ENCODE data around the gene CXCL5. TPM values are rescaled to one million over a fixed set of nuclear protein-coding genes. Genes with fewer than 3 reads are reported as not detected.

CXCL5 gene
- total RNA-seq, 4 donors from 2014 or later = 0.64 TPM; not detected in 3

GRCh38 chr4:74032064-74032463 lies 33.6 kb upstream of the CXCL5 start:
- H3K4me1 ChIP-seq = peaks cover 0 to 40% (median 11%) of the 10 kb centered on the region in 4 donors
- no peaks in the 10 kb centered on the region for H3K27me3 ChIP-seq
- no peaks in the 10 kb centered on the region for H3K36me3 ChIP-seq
- TF ChIP-seq EP300 (IDR thresholded peaks at IDR 0.05; ENCODE audit: low read depth) = no peak
- TF ChIP-seq CTCF (IDR thresholded peaks at IDR 0.05) = no peak
- no peak for TF ChIP-seq POLR2AphosphoS5 (IDR thresholded peaks at IDR 0.05)
- TF ChIP-seq POLR2A (IDR thresholded peaks at IDR 0.05) = no peak
- peak overlapping the region; percentile 20 to 38 (median 30) for H3K27ac ChIP-seq
- no peak for DNase-seq
- no peak overlapping the region for H3K4me3 ChIP-seq
- intact Hi-C loops (cut with DNase I; ENCODE audit: low total_unique reads) (no loop called here), in situ Hi-C loops (cut with MboI; ENCODE audit: low pct_ligation_motif_present in 1 of 4, low pct_unique_long_range_greater_than_20kb in 1 of 4, low sequenced_read_pairs in 3 of 4) (no loop called here)
- H3K9me3 ChIP-seq = no peaks in the 10 kb centered on the region

- no peaks in the 10 kb centered on the region for H3K36me3 ChIP-seq
- no peaks in the 10 kb centered on the region for H3K27me3 ChIP-seq
- no peak overlapping the region for H3K4me3 ChIP-seq
- no peak for DNase-seq
- intact Hi-C loops (cut with DNase I; ENCODE audit: low total_unique reads) (no loop called here), in situ Hi-C loops (cut with MboI; ENCODE audit: low pct_ligation_motif_present in 1 of 4, low pct_unique_long_range_greater_than_20kb in 1 of 4, low sequenced_read_pairs in 3 of 4) (no loop called here)
- H3K4me1 ChIP-seq = peaks cover 0 to 36% (median 11%) of the 10 kb centered on the region in 4 donors
- H3K27ac ChIP-seq = peak overlapping the region; percentile 20 to 38 (median 30)
- TF ChIP-seq EP300 (IDR thresholded peaks at IDR 0.05; ENCODE audit: low read depth) (no peak), POLR2AphosphoS5 (IDR thresholded peaks at IDR 0.05) (no peak), CTCF (IDR thresholded peaks at IDR 0.05) (no peak), POLR2A (IDR thresholded peaks at IDR 0.05) (no peak)
- no peaks in the 10 kb centered on the region for H3K9me3 ChIP-seq
These were observed 33.1 kb upstream of the CXCL5 start for GRCh38 chr4:74031576-74031975.

- in situ Hi-C loops (cut with MboI; ENCODE audit: low pct_ligation_motif_present in 1 of 4, low pct_unique_long_range_greater_than_20kb in 1 of 4, low sequenced_read_pairs in 3 of 4) = no loop called here
- DNase-seq = no peak
- intact Hi-C loops (cut with DNase I; ENCODE audit: low total_unique reads) = no loop called here
These were observed 31.8 kb upstream of the CXCL5 start for GRCh38 chr4:74030285-74030684.

GRCh38 chr4:74028504-74028903 lies 30.0 kb upstream of the CXCL5 start:
- intact Hi-C loops (cut with DNase I; ENCODE audit: low total_unique reads) (no loop called here), in situ Hi-C loops (cut with MboI; ENCODE audit: low pct_ligation_motif_present in 1 of 4, low pct_unique_long_range_greater_than_20kb in 1 of 4, low sequenced_read_pairs in 3 of 4) (no loop called here)
- peaks cover 0 to 37% (median 16%) of the 10 kb centered on the region in 4 donors for H3K4me1 ChIP-seq
- H3K4me3 ChIP-seq = no peak overlapping the region
- no peak for TF ChIP-seq EP300 (IDR thresholded peaks at IDR 0.05; ENCODE audit: low read depth)
- TF ChIP-seq POLR2A (IDR thresholded peaks at IDR 0.05) = no peak
- no peak for TF ChIP-seq POLR2AphosphoS5 (IDR thresholded peaks at IDR 0.05)
- TF ChIP-seq CTCF (IDR thresholded peaks at IDR 0.05) = no peak
- no peaks in the 10 kb centered on the region for H3K9me3 ChIP-seq
- 40 to 48% methylated on average over 1 of the region's 1 CpG for WGBS, 2 donors (ENCODE audit: low coverage in 1 of 2)
- no peak overlapping the region for H3K27ac ChIP-seq
- DNase-seq = no peak
- H3K36me3 ChIP-seq = no peaks in the 10 kb centered on the region
- no peaks in the 10 kb centered on the region for H3K27me3 ChIP-seq

More at GRCh38 chr4:74030285-74030684, 31.8 kb upstream of the CXCL5 start:
- H3K27ac ChIP-seq = peak overlapping the region in 1 of 4 donors; percentile 20
- no peaks in the 10 kb centered on the region for H3K27me3 ChIP-seq
- no peak for TF ChIP-seq POLR2A (IDR thresholded peaks at IDR 0.05)
- TF ChIP-seq EP300 (IDR thresholded peaks at IDR 0.05; ENCODE audit: low read depth) = no peak
- TF ChIP-seq POLR2AphosphoS5 (IDR thresholded peaks at IDR 0.05) = no peak
- no peak for TF ChIP-seq CTCF (IDR thresholded peaks at IDR 0.05)
- H3K4me3 ChIP-seq = no peak overlapping the region
- H3K36me3 ChIP-seq = no peaks in the 10 kb centered on the region
- H3K9me3 ChIP-seq = no peaks in the 10 kb centered on the region
- peaks cover 0 to 36% (median 11%) of the 10 kb centered on the region in 4 donors for H3K4me1 ChIP-seq
